Subcutaneous preadipocyte (primary cell): ENCODE measurements around the gene SHH. TPM values are rescaled to one million over a fixed set of nuclear protein-coding genes. Genes with fewer than 3 reads are reported as not detected.

Experiments
- total RNA-seq: library from RNA; depleted of rRNA; stranded (reverse); fragments of >200 nt; gene quantifications from 2 replicates; pipeline ENCODE4 v1.2.3, GENCODE V29; 2012

The SHH gene
- not detected in 2 replicates for total RNA-seq

GRCh38 chr7:155811895-155812761 lies at the start of gene SHH:
Gene SHH (minus strand): TSS chr7:155812463. CDS start chr7:155812122, 341 bp downstream.

Other genes with a start within 250 kb of the SHH start
- 20.2 and 26.4 TPM in 2 replicates for gene RBM33, start 167.8 kb downstream of the SHH start, total RNA-seq